Right lobe of liver (tissue), 6 donors: ENCODE data around the gene ZBTB18. TPM values are rescaled to one million over a fixed set of nuclear protein-coding genes. Genes with fewer than 3 reads are reported as not detected.

Experiments
- ATAC-seq, 4 donors: fragments of 200-7000 bp; cut with Tn5 transposase; one replicate each; pipeline ENCODE4 v1.9.1; 2020; ENCODE audit warnings: mild to moderate bottlenecking in 4 of 4, moderate library complexity in 4 of 4
- DNase-seq, 3 donors: peaks; one replicate each; pipeline ENCODE4 v3.0.0-alpha.2; 2020
- H3K27ac ChIP-seq, 3 donors: fragments of 200-600 bp; one replicate each; pipeline ENCODE4 v1.8.0; 2022
- H3K27me3 ChIP-seq, 2 donors: fragments of 200-600 bp; one replicate each; pipeline ENCODE4 v1.8.0; 2022
- H3K36me3 ChIP-seq, 4 donors: fragments of 200-600 bp; sonication (generic) in 1 of 4; one replicate each; pipeline versions ENCODE4 v1.5.1 to v1.8.0; 2017 to 2022; ENCODE audit warnings: control low read depth in 1 of 4
- H3K4me1 ChIP-seq, 4 donors: fragments of 200-600 bp; sonication (generic) in 1 of 4; one replicate each; pipeline versions ENCODE4 v1.5.1 to v1.8.0; 2017 to 2022; ENCODE audit warnings: control low read depth in 1 of 4
- H3K4me3 ChIP-seq, 3 donors: fragments of 200-600 bp; one replicate each; pipeline ENCODE4 v1.8.0; 2022
- H3K9me3 ChIP-seq, 4 donors: fragments of 200-600 bp; sonication (generic) in 1 of 4; one replicate each; pipeline versions ENCODE4 v1.5.1 to v1.8.0; 2017 to 2022; ENCODE audit warnings: control low read depth in 1 of 4
- POLR2A ChIP-seq: fragments of 450-650 bp; IDR thresholded peaks from one replicate; pipeline ENCODE4 v1.6.1; 2017; ENCODE audit warnings: antibody characterized with exemption, mild to moderate bottlenecking
- WGBS: methylation state at CpG from one replicate; pipeline ENCODE4 v1.1.6; 2018; ENCODE audit warnings: low coverage, low lambda C conversion rate; ENCODE audit not compliant: insufficient coverage; ENCODE audit errors: missing lambda C conversion rate; 5-methylcytosine and 5-hydroxymethylcytosine counted together
- intact Hi-C, 2 donors: fragments of 100-400 bp; cut with DNase I; formaldehyde crosslinking; loops; one replicate each; pipeline versions ENCODE4 v1.11.2 to v1.14.1; 2022
- total RNA-seq, 6 experiments: library from RNA; depleted of rRNA in 2 of 6; stranded (reverse); fragments of >200 nt in 2 of 6; fragmentation: NEBNext Ultra II Directional in 3 of 6; extraction: Animal tissue kit (Norgen Biotek cat#: 25700) in 3 of 6; gene quantifications; one replicate each; pipeline versions ENCODE4 v1.1.0 to v1.2.4, GENCODE V29; 2016 to 2023
- TF ChIP-seq, protein P1 (sequence below), 4 donors: fragments of 200-600 bp in 3 of 4; fragments of 450-650 bp in 1 of 4; IDR thresholded peaks; one replicate each; pipeline versions ENCODE4 v1.5.1 to v1.8.0; 2016 to 2022; ENCODE audit warnings: antibody characterized with exemption in 4 of 4, mild to moderate bottlenecking in 2 of 4
- donor health status: DM: no; HTN: yes; CAD: no.
- donor health status: DM: no; HTN: no; CAD: no.
- donor health status: DM: no; HTN: no; CAD: no.
- donor health status: DM: no; HTN: yes; CAD: no.
- donor health status: DM: no; HTN: yes; CAD: no.

Gene ZBTB18
- total RNA-seq, 6 experiments from 2014 or later, result 9.0 to 16.1 (median 10.0) TPM

DNA sequence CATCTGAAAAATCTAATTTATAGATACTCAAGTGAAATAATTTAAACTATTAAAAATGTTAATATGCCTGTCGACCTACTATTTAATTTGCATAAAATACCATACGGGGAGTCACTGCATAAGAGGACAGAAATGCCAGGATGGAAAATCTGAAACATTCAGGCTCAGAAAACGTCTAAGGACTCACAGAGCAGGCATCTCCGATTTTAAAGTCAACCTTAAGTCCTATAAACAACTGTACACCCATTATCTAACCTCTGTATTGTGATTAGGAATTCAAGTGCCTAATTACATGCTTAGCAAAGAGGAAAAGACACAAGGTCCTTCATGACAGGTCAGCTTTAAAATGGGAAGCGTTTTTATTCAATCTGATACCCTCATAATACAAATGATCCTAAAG lies 49.2 kb downstream of the ZBTB18 start:
- TF ChIP-seq POLR2A, result no peak
- TF ChIP-seq, protein P1, sequence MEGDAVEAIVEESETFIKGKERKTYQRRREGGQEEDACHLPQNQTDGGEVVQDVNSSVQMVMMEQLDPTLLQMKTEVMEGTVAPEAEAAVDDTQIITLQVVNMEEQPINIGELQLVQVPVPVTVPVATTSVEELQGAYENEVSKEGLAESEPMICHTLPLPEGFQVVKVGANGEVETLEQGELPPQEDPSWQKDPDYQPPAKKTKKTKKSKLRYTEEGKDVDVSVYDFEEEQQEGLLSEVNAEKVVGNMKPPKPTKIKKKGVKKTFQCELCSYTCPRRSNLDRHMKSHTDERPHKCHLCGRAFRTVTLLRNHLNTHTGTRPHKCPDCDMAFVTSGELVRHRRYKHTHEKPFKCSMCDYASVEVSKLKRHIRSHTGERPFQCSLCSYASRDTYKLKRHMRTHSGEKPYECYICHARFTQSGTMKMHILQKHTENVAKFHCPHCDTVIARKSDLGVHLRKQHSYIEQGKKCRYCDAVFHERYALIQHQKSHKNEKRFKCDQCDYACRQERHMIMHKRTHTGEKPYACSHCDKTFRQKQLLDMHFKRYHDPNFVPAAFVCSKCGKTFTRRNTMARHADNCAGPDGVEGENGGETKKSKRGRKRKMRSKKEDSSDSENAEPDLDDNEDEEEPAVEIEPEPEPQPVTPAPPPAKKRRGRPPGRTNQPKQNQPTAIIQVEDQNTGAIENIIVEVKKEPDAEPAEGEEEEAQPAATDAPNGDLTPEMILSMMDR (IDR thresholded peaks at IDR 0.05), result no peak
- H3K4me1 ChIP-seq, result peaks cover 0 to 14% (median 3%) of the 10 kb centered on the region in 4 donors
- H3K9me3 ChIP-seq, result no peaks in the 10 kb centered on the region
- 62% methylated on average over 5 of the region's 5 CpGs for WGBS
- no peak overlapping the region for H3K27ac ChIP-seq
- no peak overlapping the region for H3K4me3 ChIP-seq
- DNase-seq (no peak), ATAC-seq (no peak)
- no peaks in the 10 kb centered on the region for H3K36me3 ChIP-seq
- H3K27me3 ChIP-seq, result no peaks in the 10 kb centered on the region
- intact Hi-C loops, result no loop called here

DNA sequence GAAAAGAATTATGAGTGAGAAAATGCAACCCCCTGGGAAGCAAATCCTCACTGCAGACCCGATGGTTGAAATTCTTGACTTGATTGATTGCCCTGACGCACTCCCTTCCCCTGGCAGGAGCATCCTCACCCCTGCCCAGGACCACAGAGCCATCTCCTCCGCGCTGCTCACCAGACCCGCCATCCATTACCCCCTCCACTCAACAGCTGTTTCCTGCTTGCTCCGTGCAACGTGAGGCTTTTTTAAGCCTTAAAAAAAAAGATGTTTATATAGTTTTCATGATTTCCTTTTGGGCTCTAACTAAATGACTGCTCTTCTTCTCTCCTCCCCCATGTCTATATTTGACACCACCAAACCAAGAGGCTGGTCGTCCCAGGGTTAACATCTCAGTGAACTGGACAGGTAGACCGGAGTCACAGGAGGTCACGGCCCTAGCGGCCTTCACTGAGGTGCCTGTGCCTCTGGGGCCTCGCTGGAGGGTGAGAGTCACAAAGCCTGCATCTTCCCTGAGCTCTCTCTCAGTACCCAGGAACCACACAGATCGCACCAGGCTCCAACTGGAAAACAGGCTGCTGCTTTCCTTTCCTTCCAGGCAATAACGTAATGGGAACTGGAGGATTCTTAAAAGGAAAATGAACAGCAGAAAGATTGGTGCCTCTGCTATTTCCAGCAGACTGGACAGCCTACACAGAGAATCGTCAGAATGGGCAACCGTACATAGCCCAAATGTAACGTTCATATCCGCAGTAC lies 49.8 kb downstream of the ZBTB18 start:
- no peak overlapping the region for H3K27ac ChIP-seq
- ATAC-seq (no peak), DNase-seq (no peak)
- no peak overlapping the region for H3K4me3 ChIP-seq
- no peak for TF ChIP-seq POLR2A
- TF ChIP-seq, protein P1 (IDR thresholded peaks at IDR 0.05), result no peak
- H3K36me3 ChIP-seq, result no peaks in the 10 kb centered on the region
- no peaks in the 10 kb centered on the region for H3K27me3 ChIP-seq
- WGBS, result 51% methylated on average over 17 of the region's 18 CpGs
- peaks cover 0 to 8% (median under 1%) of the 10 kb centered on the region in 4 donors for H3K4me1 ChIP-seq
- intact Hi-C loops, result no loop called here
- H3K9me3 ChIP-seq, result no peaks in the 10 kb centered on the region

DNA sequence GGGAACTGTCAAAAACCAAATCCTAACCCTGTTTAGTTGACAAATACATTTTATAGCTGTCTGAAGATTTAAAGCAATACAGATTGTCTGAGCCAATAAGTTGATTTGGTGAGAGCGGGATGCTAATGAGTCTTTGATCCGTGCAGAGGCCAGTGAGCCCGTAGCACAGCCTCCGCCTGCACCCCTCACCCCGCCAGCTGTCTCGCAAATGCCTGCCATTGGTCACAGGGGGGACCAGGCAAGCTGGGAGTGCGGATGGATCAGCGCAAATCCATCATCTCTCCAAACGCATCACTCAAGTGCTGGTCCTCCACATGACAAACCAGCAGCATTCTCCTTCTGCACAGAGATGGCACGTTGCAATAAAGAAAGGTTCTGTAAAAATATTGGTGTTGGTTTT lies 51.0 kb downstream of the ZBTB18 start:
- 71% methylated on average over 2 of the region's 10 CpGs for WGBS
- TF ChIP-seq POLR2A, result no peak
- TF ChIP-seq, protein P1 (IDR thresholded peaks at IDR 0.05), result no peak
- no peak for DNase-seq
- H3K27me3 ChIP-seq, result no peaks in the 10 kb centered on the region
- no peaks in the 10 kb centered on the region for H3K36me3 ChIP-seq
- intact Hi-C loops, result no loop called here
- H3K4me1 ChIP-seq, result peaks cover 0 to 8% (median 3%) of the 10 kb centered on the region in 4 donors
- no peak overlapping the region for H3K27ac ChIP-seq
- H3K4me3 ChIP-seq, result no peak overlapping the region
- ATAC-seq, result no peak
- no peaks in the 10 kb centered on the region for H3K9me3 ChIP-seq

DNA sequence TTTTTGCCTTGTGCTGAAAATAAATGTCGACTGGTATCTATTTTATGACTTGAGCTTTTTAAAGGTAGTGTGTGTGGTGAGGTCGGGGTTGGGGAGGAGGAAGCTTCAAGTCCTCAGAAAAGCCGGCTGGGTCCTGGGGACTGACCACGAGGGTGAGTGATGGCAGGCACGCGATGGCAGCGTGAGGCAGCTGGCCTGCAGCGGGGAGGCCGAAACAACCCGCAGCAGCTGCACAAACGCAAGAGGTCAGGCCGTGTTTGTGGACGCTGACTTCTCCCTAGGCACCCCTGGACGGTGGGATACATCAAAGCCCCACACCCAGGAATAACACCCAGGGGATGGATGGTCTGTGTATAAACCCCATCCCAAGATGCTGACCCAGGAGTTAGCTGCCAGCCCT lies 51.4 kb downstream of the ZBTB18 start:
- intact Hi-C loops, result no loop called here
- Histone ChIP-seq H3K27me3 (no peaks in the 10 kb centered on the region), H3K4me1 (peaks cover 0 to 12% (median 4%) of the 10 kb centered on the region in 4 donors), H3K27ac (no peak overlapping the region), H3K36me3 (no peaks in the 10 kb centered on the region), H3K4me3 (no peak overlapping the region), H3K9me3 (no peaks in the 10 kb centered on the region)
- 72% methylated on average over 6 of the region's 14 CpGs for WGBS
- DNase-seq, result no peak
- ATAC-seq, result no peak
- no peak for TF ChIP-seq POLR2A
- TF ChIP-seq, protein P1 (IDR thresholded peaks at IDR 0.05), result no peak
